Measurements from ENCODE around the gene SCARB1.

DNA sequence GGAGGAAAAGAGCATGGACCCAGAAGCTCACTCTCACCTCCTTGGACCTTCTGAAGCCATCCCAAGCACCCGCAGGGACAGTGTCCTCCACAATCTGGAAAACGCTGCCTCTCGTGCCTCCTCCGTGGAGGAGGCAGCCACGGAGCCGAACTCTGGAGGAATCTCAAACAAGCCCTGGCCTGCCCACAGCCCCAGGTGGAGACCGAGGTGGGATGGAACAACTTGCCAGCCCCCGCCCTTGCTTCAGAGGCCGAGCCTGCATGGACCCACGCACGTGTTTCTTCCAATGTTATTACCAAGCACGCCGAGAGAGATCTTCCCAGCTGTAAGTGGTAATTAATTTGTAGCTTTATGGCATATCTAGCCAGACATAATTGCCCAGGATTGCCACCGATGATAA is 61.3 kb downstream of the SCARB1 start:
- TF ChIP-seq EZH2 (IDR thresholded peaks at IDR 0.05; ENCODE audit: insufficient read depth, poor library complexity, severe bottlenecking) = no peak
- no peak for TF ChIP-seq EZH2phosphoT487 (IDR thresholded peaks at IDR 0.05; ENCODE audit: insufficient read depth, low read depth)
